Stimulated activated CD4-positive, alpha-beta T cell treated with anti-CD3 and anti-CD28 coated beads, TNF-alpha, amount 100 ng/mL, for 4 hours (primary cell): ENCODE measurements around the gene EXD3.
"Not testable (repeated sequence)": the region's sequence is repeated elsewhere in the genome, so short reads cannot be mapped to it uniquely, and the experiment has no call there.

Experiments used
- DNase-seq, 3 experiments: peaks; one replicate each; pipeline ENCODE4 v3.0.0-alpha.2; 2020; ENCODE audit warnings: low read depth in 3 of 3

Gene EXD3

GRCh38 chr9:137393176-137394150 lies 29.5 kb downstream of the EXD3 start:
- DNase-seq = no peak

- no peak for DNase-seq
These were observed 30.5 kb downstream of the EXD3 start for GRCh38 chr9:137392232-137393007.

DNA sequence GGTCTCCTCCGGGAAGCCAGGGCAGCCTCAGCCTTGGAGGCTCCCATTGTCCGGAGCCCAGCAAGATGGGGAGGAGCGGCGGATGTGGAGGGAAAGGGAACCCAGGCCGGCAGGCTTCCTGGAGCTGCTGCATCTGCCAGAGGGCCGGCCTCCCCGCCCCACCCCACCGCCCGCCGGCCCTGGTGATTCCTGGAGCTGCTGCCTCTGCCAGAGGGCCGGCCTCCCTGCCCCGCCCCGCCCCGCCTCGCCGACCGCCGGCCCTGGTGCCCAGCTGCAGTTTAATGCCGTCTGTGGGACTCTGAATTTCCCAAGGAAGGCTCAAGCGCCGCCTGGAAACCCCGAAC lies 31.6 kb downstream of the EXD3 start:
- DNase-seq = no peak

GRCh38 chr9:137390553-137391410 lies 32.2 kb downstream of the EXD3 start:
- no peak for DNase-seq

DNA sequence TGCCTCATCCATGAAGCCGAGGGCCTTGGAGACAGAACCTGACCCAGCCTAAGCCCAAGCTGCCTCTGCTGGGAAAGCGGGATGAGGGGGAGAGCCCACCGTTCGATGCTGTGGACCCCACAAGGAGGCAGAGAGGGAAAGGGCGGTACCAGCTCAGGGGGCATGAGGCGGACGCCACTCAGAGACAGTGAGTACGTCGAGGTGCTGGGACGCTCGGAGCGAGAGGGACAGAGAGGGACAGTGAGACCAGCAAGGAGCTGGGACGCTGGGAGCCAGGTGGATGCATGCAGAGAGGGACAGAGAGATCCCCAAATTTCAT lies 33.6 kb downstream of the EXD3 start:
- no peak for DNase-seq

GRCh38 chr9:137388589-137389427 lies 34.2 kb downstream of the EXD3 start:
- DNase-seq = no peak

- no peak for DNase-seq
These were observed 34.9 kb downstream of the EXD3 start for GRCh38 chr9:137387891-137388560.

DNA sequence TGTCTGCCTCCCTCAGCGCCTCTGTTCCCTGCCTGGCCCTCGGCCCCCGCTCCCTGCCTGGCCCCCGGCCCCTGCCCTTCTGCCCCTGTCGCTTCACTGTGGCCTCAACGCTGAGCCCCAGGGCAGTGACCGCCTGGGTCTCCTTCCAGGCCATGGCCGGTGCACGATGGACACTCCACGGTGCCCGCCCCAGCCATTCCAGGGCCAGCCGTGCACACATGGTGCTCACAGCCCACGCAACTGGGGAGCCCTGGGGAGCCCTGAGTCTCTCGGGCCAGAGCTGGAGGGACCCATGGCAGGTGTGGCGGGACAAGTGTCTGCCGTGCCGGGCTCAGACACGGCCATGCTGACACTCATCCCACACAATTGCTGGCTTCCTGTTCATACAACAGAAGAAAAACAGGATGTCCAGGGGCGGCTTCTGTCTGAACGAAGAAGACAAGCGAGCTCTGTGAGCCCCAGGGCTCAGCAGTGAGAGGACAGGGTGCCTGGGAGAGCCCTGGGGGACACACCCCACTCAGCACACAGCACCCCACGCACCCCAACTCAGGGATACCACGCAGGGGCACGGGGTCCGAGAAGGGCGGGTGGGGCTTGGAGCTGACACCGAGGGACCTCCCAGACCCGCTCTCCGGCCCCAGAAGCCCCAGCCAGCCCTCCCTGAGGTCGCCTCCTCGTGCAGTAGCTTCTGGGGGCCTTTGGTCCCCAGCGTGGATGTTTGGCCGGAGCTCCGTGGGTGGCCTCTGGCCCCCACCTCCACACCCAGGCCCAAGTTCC lies 35.7 kb downstream of the EXD3 start:
- peak in 1 of 3 experiments; percentile 13 for DNase-seq

DNA sequence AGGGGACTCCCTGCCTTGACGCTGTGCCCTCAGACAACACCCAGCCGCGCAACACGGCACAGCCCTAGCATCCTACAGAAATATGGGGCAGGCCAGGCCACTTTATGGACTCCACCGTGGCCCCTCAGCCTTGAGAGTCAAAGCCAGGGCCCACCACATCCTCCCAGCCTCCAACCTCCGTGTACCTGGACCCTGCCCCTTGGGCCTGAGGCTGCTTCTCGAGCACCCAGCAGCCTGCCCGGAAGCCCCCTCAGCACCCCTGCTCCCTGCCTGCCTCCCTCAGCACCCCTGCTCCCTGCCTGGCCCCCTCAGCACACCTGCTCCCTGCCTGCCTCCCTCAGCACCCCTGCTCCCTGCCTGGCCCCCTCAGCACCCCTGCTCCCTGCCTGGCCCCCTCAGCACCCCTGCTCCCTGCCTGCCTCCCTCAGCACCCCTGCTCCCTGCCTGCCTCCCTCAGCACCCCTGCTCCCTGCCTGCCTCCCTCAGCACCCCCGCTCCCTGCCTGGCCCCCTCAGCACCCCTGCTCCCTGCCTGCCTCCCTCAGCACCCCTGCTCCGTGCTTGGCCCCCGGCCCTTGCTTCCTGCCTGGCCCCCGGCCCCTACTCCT lies 36.4 kb downstream of the EXD3 start:
- not testable (repeated sequence) for DNase-seq

- no peak for DNase-seq
These were observed 37.8 kb downstream of the EXD3 start for GRCh38 chr9:137385061-137385655.

GRCh38 chr9:137383784-137384756 lies 38.9 kb downstream of the EXD3 start:
- no peak for DNase-seq

- DNase-seq = no peak
These were observed 39.7 kb downstream of the EXD3 start for GRCh38 chr9:137383081-137383783.

DNA sequence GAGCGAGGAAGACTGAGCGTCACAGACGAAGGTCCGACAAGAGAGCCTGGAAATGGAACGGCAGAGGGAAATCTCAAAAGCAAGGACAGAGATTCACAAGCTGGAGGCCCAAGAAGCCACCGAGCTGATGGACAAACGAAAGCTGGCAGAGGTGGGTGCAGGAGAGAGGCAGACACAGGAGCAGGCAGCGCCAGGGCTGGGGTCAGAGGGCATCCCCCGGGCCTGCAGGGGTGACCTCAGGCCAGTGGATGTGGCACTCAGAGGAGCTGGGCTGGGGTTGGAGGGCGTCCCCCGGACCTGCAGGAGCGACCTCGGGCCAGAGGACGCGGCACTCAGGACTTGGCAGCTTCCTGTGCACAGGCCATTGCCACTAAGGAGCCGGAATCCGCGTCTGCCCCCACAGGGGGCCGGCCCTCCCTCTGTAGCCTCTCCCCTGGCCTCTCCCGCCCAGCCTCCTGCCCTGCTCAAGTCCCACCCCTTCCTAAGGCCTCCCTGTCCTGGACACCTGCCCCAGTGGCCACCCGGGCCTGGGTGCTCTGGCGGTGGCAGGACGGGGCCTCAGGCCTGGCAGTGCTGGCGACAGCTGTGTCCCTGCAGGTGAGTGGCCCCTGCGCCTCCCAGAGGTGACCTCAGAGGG lies 40.4 kb downstream of the EXD3 start:
- no peak for DNase-seq

DNA sequence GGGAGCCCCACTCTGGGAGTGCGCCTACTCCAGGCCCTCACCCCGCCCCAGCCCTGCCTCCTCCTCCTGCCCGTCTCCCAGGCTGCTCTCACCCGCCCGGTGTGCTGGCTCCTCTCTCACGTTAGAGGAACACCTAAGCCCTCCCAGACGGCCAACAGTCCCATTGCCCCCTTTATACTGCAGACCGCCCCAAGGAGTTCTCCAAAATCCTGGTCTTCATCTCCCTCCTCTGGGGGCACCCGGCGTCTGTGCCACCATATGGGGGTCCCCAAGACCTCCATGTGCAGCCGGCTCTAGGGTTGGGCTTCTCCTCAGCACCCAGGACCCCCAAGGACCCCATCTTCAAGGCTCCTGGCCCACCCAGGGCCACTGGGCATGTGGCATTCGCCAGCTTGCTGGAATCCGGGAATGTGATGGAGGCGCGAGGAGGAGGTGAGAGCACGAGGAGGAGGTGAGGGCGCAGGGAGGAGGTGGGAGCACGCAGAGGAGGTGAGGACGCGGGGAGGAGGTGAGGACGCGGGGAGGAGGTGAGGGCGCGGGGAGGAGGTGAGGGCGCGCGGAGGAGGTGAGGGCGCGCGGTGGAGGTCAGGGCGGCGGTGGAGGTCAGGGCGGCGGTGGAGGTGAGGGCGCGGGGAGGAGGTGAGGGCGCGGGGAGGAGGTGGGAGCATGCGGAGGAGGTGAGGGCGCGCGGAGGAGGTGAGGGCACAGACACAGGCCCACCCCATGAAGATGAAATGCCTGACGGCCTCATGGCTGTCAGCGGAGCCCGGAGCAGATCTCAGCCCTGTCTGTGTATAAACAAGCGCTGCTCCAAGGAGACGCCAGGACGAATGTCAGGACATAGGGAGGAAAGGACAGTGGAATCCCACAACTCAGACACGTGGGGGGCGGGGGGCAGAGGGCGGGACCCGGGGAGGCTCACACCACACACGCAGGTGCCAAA lies 41.2 kb downstream of the EXD3 start:
- DNase-seq = no peak

GRCh38 chr9:137380606-137381005 lies 42.4 kb downstream of the EXD3 start:
- DNase-seq = no peak

- no peak for DNase-seq
These were observed 42.8 kb downstream of the EXD3 start for GRCh38 chr9:137380171-137380570.
